Mesendoderm (in vitro differentiated cells): ENCODE data around the gene ABCC3.

ENCODE experiments used
- DNase-seq: peaks from one replicate; pipeline ENCODE4 v3.0.0; 2013
- H2AK5ac ChIP-seq: 2 replicates; pipeline ENCODE4 v1.6.1; 2013; ENCODE audit warnings: low read length, inconsistent platforms
- H2BK120ac ChIP-seq: 2 replicates; pipeline ENCODE4 v1.6.1; 2013; ENCODE audit warnings: low read depth, mild to moderate bottlenecking, low read length, moderate library complexity, mixed read lengths
- H2BK15ac ChIP-seq: replicated peaks from 2 replicates; pipeline ENCODE4 v1.6.1; 2013; ENCODE audit warnings: low read depth, mild to moderate bottlenecking, moderate library complexity
- H2BK5ac ChIP-seq: 2 replicates; pipeline ENCODE4 v1.6.1; 2013; ENCODE audit warnings: low read length, inconsistent platforms
- H3K18ac ChIP-seq: 2 replicates; pipeline ENCODE4 v1.6.1; 2013; ENCODE audit warnings: mild to moderate bottlenecking, low read length, mixed read lengths
- H3K23ac ChIP-seq: one replicate; pipeline ENCODE4 v1.6.1; 2013; ENCODE audit warnings: low read length
- H3K27ac ChIP-seq: 2 replicates; pipeline ENCODE4 v1.5.1; 2013; ENCODE audit warnings: low read depth, mild to moderate bottlenecking, inconsistent platforms, low read length, moderate library complexity
- H3K27me3 ChIP-seq: 2 replicates; pipeline ENCODE4 v1.6.1; 2013; ENCODE audit warnings: low read length, control low read depth, mild to moderate bottlenecking, inconsistent platforms; ENCODE audit not compliant: insufficient read depth, poor library complexity
- H3K36me3 ChIP-seq: 2 replicates; pipeline ENCODE4 v1.6.1; 2013; ENCODE audit warnings: low read length, inconsistent platforms; ENCODE audit not compliant: control insufficient read depth, insufficient read depth
- H3K4ac ChIP-seq: one replicate; pipeline ENCODE4 v1.6.1; 2013; ENCODE audit warnings: low read depth, mild to moderate bottlenecking, low read length, moderate library complexity
- H3K4me1 ChIP-seq: 2 replicates; pipeline ENCODE4 v1.6.1; 2013; ENCODE audit warnings: low read depth, low read length, inconsistent platforms; ENCODE audit not compliant: control insufficient read depth
- H3K4me2 ChIP-seq: 2 replicates; pipeline ENCODE4 v1.6.1; 2013; ENCODE audit warnings: low read length
- H3K4me3 ChIP-seq: 2 replicates; pipeline ENCODE4 v1.5.1; 2013; ENCODE audit warnings: mild to moderate bottlenecking, low read length
- H3K56ac ChIP-seq: one replicate; pipeline ENCODE4 v1.6.1; 2013; ENCODE audit warnings: low read length
- H3K79me1 ChIP-seq: 2 replicates; pipeline ENCODE4 v1.6.1; 2013; ENCODE audit warnings: low read length, inconsistent platforms
- H3K79me2 ChIP-seq: 2 replicates; pipeline ENCODE4 v1.6.1; 2013; ENCODE audit warnings: mild to moderate bottlenecking, low read length; ENCODE audit not compliant: control insufficient read depth, insufficient read depth
- H3K9ac ChIP-seq: 2 replicates; pipeline ENCODE4 v1.6.1; 2013; ENCODE audit warnings: low read length, inconsistent platforms
- H4K5ac ChIP-seq: one replicate; pipeline ENCODE4 v1.6.1; 2013; ENCODE audit warnings: low read length
- H4K8ac ChIP-seq: one replicate; pipeline ENCODE4 v1.6.1; 2013; ENCODE audit warnings: low read depth, mild to moderate bottlenecking, control low read depth, low read length, moderate library complexity
- WGBS: extraction: QIAGEN DNeasy Blood & Tissue Kit; methylation state at CpG from one replicate; pipeline ENCODE4 v1.1.7; 2013; ENCODE audit warnings: low lambda C conversion rate, missing lambda C conversion rate; ENCODE audit not compliant: insufficient coverage; ENCODE audit errors: extremely low coverage; 5-methylcytosine and 5-hydroxymethylcytosine counted together

ABCC3 gene

DNA sequence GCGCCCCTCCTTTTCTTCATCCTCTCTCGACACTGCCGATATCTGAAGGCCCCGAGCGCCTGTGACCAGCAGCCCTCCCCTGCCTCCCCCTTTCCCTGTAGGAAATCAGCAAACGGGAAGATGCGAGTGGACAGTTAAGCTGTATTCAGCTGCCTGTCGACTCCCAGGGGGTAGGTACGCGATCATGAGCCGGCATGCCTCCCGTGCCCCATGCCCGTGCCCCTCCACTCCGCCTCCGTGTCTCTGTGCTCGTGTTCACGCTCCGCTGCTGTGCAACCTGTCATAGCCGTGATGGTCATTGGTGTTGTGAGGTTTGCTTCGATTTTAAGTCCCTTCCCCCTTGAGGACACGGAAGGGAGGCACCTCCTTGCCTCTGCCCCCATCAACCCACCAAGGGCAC, 39.8 kb upstream of the ABCC3 start:
- H3K79me2 ChIP-seq: no peaks in the 10 kb centered on the region
- no peaks in the 10 kb centered on the region for H3K79me1 ChIP-seq
- H2AK5ac ChIP-seq: no peak overlapping the region
- H3K4me3 ChIP-seq: no peak overlapping the region
- no peaks in the 10 kb centered on the region for H3K27me3 ChIP-seq
- H2BK15ac ChIP-seq: no peak overlapping the region
- H3K4me1 ChIP-seq: no peaks in the 10 kb centered on the region
- no peak overlapping the region for H3K27ac ChIP-seq
- no peak overlapping the region for H3K4me2 ChIP-seq
- H3K18ac ChIP-seq: no peak overlapping the region
- no peak overlapping the region for H4K5ac ChIP-seq
- no peak for DNase-seq
- H2BK120ac ChIP-seq: no peak overlapping the region
- H2BK5ac ChIP-seq: no peak overlapping the region
- no peak overlapping the region for H3K4ac ChIP-seq
- H3K23ac ChIP-seq: no peak overlapping the region
- H4K8ac ChIP-seq: no peak overlapping the region
- no peaks in the 10 kb centered on the region for H3K36me3 ChIP-seq
- WGBS: no CpG with 5 or more reads among the region's 21 CpGs
- H3K9ac ChIP-seq: no peak overlapping the region
- H3K56ac ChIP-seq: no peak overlapping the region

DNA sequence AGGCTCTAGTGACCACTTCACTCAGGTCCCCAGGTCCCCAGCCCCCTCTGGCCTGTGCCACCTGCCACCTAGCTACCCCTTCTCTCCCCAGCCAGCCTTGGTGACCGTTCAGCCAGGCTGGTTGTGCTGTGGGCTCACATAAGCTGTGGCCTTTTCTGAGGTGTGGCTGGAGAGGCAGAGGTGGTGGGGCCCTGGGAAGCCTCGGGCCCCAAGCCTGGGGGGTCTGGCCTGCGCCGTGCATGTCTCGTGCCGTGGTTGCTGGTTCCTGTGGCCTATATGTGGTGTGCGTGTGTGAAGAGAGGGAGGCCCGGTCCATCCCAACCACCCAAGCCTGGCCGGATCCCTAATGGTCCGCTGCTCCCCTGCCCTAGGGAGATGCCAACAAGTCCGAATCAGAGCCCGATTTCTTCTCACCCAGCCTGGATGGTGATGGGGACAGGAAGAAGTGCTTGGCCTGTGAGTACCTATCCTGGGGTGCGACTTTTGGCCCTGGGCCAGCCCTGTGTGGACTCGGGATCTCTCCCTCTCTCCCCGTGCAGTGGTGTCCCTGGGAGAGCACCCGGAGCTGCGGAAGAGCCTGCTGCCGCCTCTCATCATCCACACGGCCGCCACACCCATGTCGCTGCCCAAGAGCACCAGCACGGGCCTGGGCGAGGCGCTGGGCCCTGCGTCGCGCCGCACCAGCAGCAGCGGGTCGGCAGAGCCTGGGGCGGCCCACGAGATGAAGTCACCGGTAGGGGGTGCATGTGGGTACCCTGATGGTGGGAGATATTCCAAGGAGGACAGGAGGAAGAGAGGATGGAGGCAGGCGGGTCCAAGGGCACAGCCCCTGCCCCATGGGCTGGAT, 38.3 kb upstream of the ABCC3 start:
- Histone ChIP-seq H3K23ac (no peak overlapping the region), H4K8ac (no peak overlapping the region), H3K79me2 (no peaks in the 10 kb centered on the region), H2BK120ac (no peak overlapping the region), H3K4me3 (no peak overlapping the region), H3K4me2 (no peak overlapping the region), H3K9ac (no peak overlapping the region), H2AK5ac (no peak overlapping the region), H3K4me1 (no peaks in the 10 kb centered on the region), H4K5ac (no peak overlapping the region), H3K56ac (no peak overlapping the region), H3K27me3 (no peaks in the 10 kb centered on the region), H2BK15ac (no peak overlapping the region), H3K36me3 (no peaks in the 10 kb centered on the region), H3K79me1 (no peaks in the 10 kb centered on the region), H2BK5ac (no peak overlapping the region), H3K18ac (no peak overlapping the region), H3K4ac (no peak overlapping the region), H3K27ac (no peak overlapping the region)
- peak; percentile 70 for DNase-seq
- no CpG with 5 or more reads among the region's 34 CpGs for WGBS

DNA sequence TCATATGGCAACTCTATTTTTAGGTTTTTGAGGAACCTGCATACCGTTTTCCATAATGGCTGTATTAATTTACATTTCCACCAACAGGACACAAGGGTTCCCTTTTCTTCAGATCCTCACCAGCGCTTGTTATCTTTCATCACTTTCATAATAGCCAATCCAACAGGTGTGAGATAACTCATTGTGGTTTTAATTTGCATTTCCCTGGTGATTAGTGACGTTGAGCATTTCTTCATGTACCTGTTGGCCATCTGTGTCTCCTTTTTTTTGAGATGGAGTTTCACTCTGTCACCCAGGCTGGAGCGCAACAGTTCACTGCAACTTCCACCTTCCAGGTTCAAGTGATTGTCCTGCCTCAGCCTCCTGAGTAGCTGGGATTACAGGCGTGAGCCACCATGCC, 36.2 kb upstream of the ABCC3 start:
- Histone ChIP-seq H3K56ac (no peak overlapping the region), H2BK15ac (no peak overlapping the region), H3K36me3 (no peaks in the 10 kb centered on the region), H3K9ac (no peak overlapping the region), H4K5ac (no peak overlapping the region), H3K27me3 (no peaks in the 10 kb centered on the region), H3K27ac (no peak overlapping the region), H3K79me2 (no peaks in the 10 kb centered on the region), H4K8ac (no peak overlapping the region), H2AK5ac (no peak overlapping the region), H3K23ac (no peak overlapping the region), H3K79me1 (no peaks in the 10 kb centered on the region), H2BK120ac (no peak overlapping the region), H3K4me3 (no peak overlapping the region), H3K4me1 (no peaks in the 10 kb centered on the region), H3K4me2 (no peak overlapping the region), H2BK5ac (no peak overlapping the region), H3K18ac (no peak overlapping the region), H3K4ac (no peak overlapping the region)
- no peak for DNase-seq
- whole genome bisulfite sequencing: no CpG with 5 or more reads among the region's 5 CpGs

DNA sequence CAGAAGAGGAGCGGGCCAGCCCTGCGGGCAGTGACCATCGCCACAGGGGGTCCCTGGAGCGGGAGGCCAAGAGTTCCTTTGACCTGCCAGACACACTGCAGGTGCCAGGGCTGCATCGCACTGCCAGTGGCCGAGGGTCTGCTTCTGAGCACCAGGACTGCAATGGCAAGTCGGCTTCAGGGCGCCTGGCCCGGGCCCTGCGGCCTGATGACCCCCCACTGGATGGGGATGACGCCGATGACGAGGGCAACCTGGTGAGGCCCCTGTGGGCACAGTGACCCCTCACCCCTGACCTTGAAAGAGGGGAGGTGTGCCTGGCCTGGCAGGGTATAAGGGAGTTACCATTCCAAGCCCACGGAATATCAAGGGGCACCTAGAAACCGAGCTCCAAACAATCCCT, 35.1 kb upstream of the ABCC3 start:
- Histone ChIP-seq H3K27ac (no peak overlapping the region), H4K8ac (no peak overlapping the region), H2BK15ac (no peak overlapping the region), H3K36me3 (no peaks in the 10 kb centered on the region), H3K56ac (no peak overlapping the region), H2BK120ac (no peak overlapping the region), H3K23ac (no peak overlapping the region), H3K4me2 (no peak overlapping the region), H2AK5ac (no peak overlapping the region), H3K4ac (no peak overlapping the region), H3K79me2 (no peaks in the 10 kb centered on the region), H3K9ac (no peak overlapping the region), H3K4me1 (no peaks in the 10 kb centered on the region), H3K79me1 (no peaks in the 10 kb centered on the region), H2BK5ac (no peak overlapping the region), H3K18ac (no peak overlapping the region), H3K4me3 (no peak overlapping the region), H3K27me3 (no peaks in the 10 kb centered on the region), H4K5ac (no peak overlapping the region)
- DNase-seq: no peak
- no CpG with 5 or more reads among the region's 15 CpGs for WGBS

- Histone ChIP-seq H3K4me3 (no peak overlapping the region), H3K9ac (no peak overlapping the region), H3K4me1 (no peaks in the 10 kb centered on the region), H3K79me1 (no peaks in the 10 kb centered on the region), H3K27ac (no peak overlapping the region), H3K4ac (no peak overlapping the region), H2BK120ac (no peak overlapping the region), H4K8ac (no peak overlapping the region), H2BK15ac (no peak overlapping the region), H4K5ac (no peak overlapping the region), H3K4me2 (no peak overlapping the region), H3K23ac (no peak overlapping the region), H2AK5ac (no peak overlapping the region), H3K18ac (no peak overlapping the region), H3K56ac (no peak overlapping the region), H3K36me3 (no peaks in the 10 kb centered on the region), H3K27me3 (no peaks in the 10 kb centered on the region), H3K79me2 (no peaks in the 10 kb centered on the region), H2BK5ac (no peak overlapping the region)
- no peak for DNase-seq
- WGBS: no CpG with 5 or more reads among the region's 13 CpGs
Measured at GRCh38 chr17:50601823-50602375, 32.8 kb upstream of the ABCC3 start.
